Brain microvascular endothelial cell (primary cell): ENCODE results near the gene MYO7A.

ENCODE experiments used
- DNase-seq: peaks from one replicate; pipeline ENCODE4 v3.0.0-alpha.2; 2020
- H3K27ac ChIP-seq: fragments of 250-450 bp; sonication (Bioruptor Pico); 2 replicates; pipeline ENCODE4 v1.5.1; 2020; ENCODE audit warnings: mild to moderate bottlenecking, moderate library complexity
- H3K27me3 ChIP-seq: fragments of 250-450 bp; sonication (Bioruptor Pico); replicated peaks from 2 replicates; pipeline ENCODE4 v1.5.1; 2020; ENCODE audit warnings: mild to moderate bottlenecking
- H3K36me3 ChIP-seq: fragments of 250-450 bp; sonication (Bioruptor Pico); replicated peaks from 2 replicates; pipeline ENCODE4 v1.5.1; 2020; ENCODE audit warnings: mild to moderate bottlenecking
- H3K4me3 ChIP-seq: 2 replicates; pipeline ENCODE4 v1.5.1; 2011; ENCODE audit warnings: low read depth, mild to moderate bottlenecking, control low read depth, low read length, moderate library complexity
- CTCF ChIP-seq: IDR thresholded peaks from 2 replicates; pipeline ENCODE4 v1.5.1; 2011; ENCODE audit warnings: low read depth, mild to moderate bottlenecking, moderate library complexity, low read length, control low read depth, inconsistent platforms; ENCODE audit errors: missing control alignments
- in situ Hi-C: cut with HindIII; loops from 2 replicates; pipeline ENCODE4 v1.10.0; 2017; ENCODE audit warnings: low sequenced_read_pairs, low pct_ligation_motif_present

The MYO7A gene

DNA sequence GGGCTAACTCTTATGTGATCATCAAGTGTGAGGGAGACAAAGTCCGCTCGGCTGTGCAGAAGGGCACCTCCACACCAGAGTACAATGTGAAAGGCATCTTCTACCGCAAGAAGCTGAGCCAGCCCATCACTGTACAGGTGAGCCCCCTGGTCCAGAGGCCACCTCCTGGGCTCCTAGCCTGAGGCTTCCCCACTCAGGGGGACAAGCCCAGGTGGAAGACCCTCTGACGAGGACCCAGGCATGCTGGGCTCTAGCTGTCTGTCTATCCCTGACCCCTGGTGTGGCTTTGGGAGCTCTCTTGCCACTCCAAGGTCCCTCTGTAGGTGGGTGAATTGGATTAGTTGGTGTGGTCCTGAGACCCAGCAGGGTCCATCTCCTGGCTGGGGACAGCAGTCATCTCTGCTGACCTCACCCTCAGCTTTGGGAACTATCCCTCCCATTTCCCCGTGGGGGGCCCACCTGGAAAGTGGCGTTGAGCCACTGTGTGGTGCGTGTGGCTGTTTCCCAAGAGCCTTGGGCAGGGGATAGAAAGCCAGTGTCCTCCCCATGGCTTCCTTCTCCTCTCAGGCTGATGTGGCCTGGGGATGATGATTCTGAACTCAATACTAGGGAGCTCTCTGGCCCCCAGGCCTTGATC is 5.4 kb upstream of the MYO7A start:
- no peak for TF ChIP-seq CTCF
- in situ Hi-C loops = no loop called here
- no peaks in the 10 kb centered on the region for H3K27me3 ChIP-seq
- peaks cover 11% of the 10 kb centered on the region for H3K36me3 ChIP-seq
- DNase-seq = no peak
- no peak overlapping the region for H3K27ac ChIP-seq
- H3K4me3 ChIP-seq = no peak overlapping the region

- no peak overlapping the region for H3K4me3 ChIP-seq
- no peaks in the 10 kb centered on the region for H3K27me3 ChIP-seq
- DNase-seq = no peak
- H3K36me3 ChIP-seq = peaks cover 9% of the 10 kb centered on the region
- no peak for TF ChIP-seq CTCF
- in situ Hi-C loops = no loop called here
- no peak overlapping the region for H3K27ac ChIP-seq
These were observed 4.5 kb upstream of the MYO7A start for GRCh38 chr11:77123591-77123990.

- no peak overlapping the region for H3K4me3 ChIP-seq
These were observed 4.0 kb upstream of the MYO7A start for GRCh38 chr11:77124041-77124440.

GRCh38 chr11:77124488-77124887 is 3.6 kb upstream of the MYO7A start:
- no peak for TF ChIP-seq CTCF
- Histone ChIP-seq H3K36me3 (peaks cover 9% of the 10 kb centered on the region), H3K27me3 (no peaks in the 10 kb centered on the region), H3K4me3 (no peak overlapping the region), H3K27ac (no peak overlapping the region)
- DNase-seq = no peak
- in situ Hi-C loops = no loop called here

More at GRCh38 chr11:77124041-77124440, 4.0 kb upstream of the MYO7A start:
- H3K27me3 ChIP-seq = no peaks in the 10 kb centered on the region
- no peak for DNase-seq
- peaks cover 9% of the 10 kb centered on the region for H3K36me3 ChIP-seq
- no peak for TF ChIP-seq CTCF
- in situ Hi-C loops = no loop called here
- no peak overlapping the region for H3K27ac ChIP-seq

- Histone ChIP-seq H3K27ac (no peak overlapping the region), H3K4me3 (no peak overlapping the region), H3K36me3 (peaks cover 9% of the 10 kb centered on the region), H3K27me3 (no peaks in the 10 kb centered on the region)
- in situ Hi-C loops = no loop called here
- DNase-seq = no peak
- no peak for TF ChIP-seq CTCF
These were observed 2.9 kb upstream of the MYO7A start for GRCh38 chr11:77125191-77125590.

DNA sequence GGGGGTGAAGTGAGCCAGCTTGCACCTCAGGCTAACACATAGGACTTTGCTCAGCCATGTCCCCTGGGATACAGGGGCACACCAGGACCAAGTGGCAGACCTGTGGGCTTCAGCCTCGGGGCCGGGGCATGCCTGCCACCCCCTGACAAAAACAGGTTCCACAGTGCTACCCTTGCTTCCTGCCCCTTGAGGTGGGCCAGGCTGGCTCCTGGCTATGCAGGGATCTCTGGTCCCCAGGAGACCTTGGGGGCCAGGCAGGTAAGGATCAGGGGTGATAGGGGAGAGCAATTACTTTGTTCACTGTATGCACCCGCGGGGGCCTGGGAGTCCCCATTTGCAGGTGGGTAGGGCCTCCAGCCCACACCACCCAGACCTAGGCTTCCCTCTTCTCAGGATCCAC is 2.4 kb upstream of the MYO7A start:
- TF ChIP-seq CTCF = no peak
- H3K27me3 ChIP-seq = no peaks in the 10 kb centered on the region
- H3K36me3 ChIP-seq = peaks cover 8% of the 10 kb centered on the region
- H3K4me3 ChIP-seq = no peak overlapping the region
- H3K27ac ChIP-seq = no peak overlapping the region
- no peak for DNase-seq
- in situ Hi-C loops = no loop called here
